AG09309 (cell line): Measurements from ENCODE around the gene DENND1A.

ENCODE experiments used
- DNase-seq: peaks from one replicate; pipeline ENCODE4 v3.0.0-alpha.2; 2010; ENCODE audit warnings: low read depth
- H3K4me3 ChIP-seq: 2 replicates; pipeline ENCODE4 v1.5.1; 2011; ENCODE audit warnings: mild to moderate bottlenecking, low read depth, low read length, moderate library complexity; ENCODE audit not compliant: control insufficient read depth
- CTCF ChIP-seq: IDR thresholded peaks from 2 replicates; pipeline ENCODE4 v1.5.1; 2011; ENCODE audit warnings: mild to moderate bottlenecking, low read depth, low read length, inconsistent platforms; ENCODE audit not compliant: insufficient read depth, control insufficient read depth; ENCODE audit errors: missing control alignments

The DENND1A gene

GRCh38 chr9:123616707-123617106 lies 313.2 kb downstream of the DENND1A start:
- no peak for DNase-seq

GRCh38 chr9:123615381-123615780 lies 314.5 kb downstream of the DENND1A start:
- DNase-seq: no peak
- TF ChIP-seq CTCF: no peak
- no peak overlapping the region for H3K4me3 ChIP-seq

More at GRCh38 chr9:123616707-123617106, 313.2 kb downstream of the DENND1A start:
- TF ChIP-seq CTCF: no peak
- H3K4me3 ChIP-seq: no peak overlapping the region

DNA sequence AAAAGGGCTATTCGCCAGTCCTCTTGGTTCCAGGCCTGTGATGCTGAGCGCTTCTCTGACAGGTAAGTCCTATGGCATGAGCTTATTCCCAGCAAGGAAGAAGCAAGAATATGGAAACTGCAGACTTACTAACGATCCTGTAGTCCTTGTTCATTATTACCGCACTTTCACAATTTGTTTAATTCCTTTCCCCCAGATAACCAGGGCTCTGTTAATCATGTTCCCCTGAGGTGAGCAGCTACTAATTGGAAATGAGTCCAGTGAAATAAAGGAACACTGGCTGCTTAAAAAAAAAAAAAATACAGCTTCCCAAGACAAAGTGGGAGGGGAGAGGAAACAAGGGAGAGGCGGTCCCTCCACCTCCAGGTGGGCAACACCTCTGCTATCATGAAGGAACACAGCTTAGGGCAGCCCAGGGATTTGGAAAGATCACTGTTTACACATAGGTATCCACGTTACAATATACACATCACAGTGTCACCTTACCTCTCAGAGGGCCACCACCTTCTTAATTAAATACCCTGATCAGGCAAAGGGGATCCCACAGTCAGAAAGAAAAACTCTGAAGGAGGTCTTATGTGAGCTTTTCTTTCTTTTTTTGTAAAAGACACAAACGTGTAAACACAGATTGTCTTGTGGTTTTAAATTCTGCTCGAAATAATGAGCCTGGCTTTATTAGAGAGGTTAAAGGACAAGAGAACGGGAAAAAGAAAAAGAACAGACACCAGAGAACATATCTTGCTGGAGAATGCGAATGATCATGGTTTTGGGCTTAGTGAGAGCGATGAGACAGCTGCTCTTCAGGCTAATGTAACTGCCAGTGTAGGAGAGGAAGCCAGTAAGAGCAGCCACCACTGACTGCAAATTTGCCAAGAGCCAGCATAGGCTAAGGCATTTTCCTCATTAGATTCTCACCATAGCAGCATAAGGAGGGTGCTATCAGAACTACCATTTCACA lies 315.3 kb downstream of the DENND1A start:
- no peak overlapping the region for H3K4me3 ChIP-seq
- TF ChIP-seq CTCF: no peak
- DNase-seq: no peak

DNA sequence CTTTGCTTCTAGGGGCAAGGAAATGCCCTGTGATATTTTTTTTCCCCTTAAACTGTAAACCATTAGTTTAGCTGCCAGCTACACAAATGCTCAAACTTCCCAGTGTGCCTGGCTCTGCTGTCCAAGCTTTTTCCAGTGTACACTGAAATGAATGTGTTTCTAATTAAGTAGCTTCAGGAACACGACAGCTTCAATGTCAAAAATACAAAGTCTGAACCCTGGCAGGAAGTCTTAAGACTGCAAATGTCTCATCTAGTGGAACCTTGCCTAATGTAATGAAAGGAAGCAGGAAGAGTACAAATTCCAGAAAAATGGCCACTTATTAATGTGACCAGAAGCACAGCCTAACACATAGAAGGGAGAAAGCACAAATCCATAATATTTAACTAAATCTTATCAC lies 318.7 kb downstream of the DENND1A start:
- H3K4me3 ChIP-seq: no peak overlapping the region
- DNase-seq: peak; percentile 39
- no peak for TF ChIP-seq CTCF

GRCh38 chr9:123609844-123610243 lies 320.1 kb downstream of the DENND1A start:
- TF ChIP-seq CTCF: no peak
- no peak overlapping the region for H3K4me3 ChIP-seq
- no peak for DNase-seq

- H3K4me3 ChIP-seq: no peak overlapping the region
- no peak for TF ChIP-seq CTCF
- no peak for DNase-seq
These were observed 321.8 kb downstream of the DENND1A start for GRCh38 chr9:123608104-123608503.
